NB4 (cell line): ENCODE measurements around the gene FHIT.

ENCODE experiments used
- CTCF ChIP-seq: IDR thresholded peaks from one replicate; pipeline ENCODE4 v1.5.1; 2012; ENCODE audit warnings: low read depth, low read length
- POLR2A ChIP-seq: IDR thresholded peaks from 2 replicates; pipeline ENCODE4 v1.6.1; 2011; ENCODE audit warnings: mild to moderate bottlenecking; ENCODE audit not compliant: insufficient read length; ENCODE audit errors: extremely low read depth

GRCh38 chr3:60703008-60703407 is 548.2 kb downstream of the FHIT start:
- TF ChIP-seq CTCF (no peak), POLR2A (no peak)
